Tibial nerve (tissue), 3 donors: Measurements from ENCODE around the gene OR4X2.

Source experiments
- POLR2A ChIP-seq, 2 donors: fragments of 450-650 bp; IDR thresholded peaks; one replicate each; pipeline ENCODE4 v1.6.1; 2017; ENCODE audit warnings: antibody characterized with exemption in 2 of 2, mild to moderate bottlenecking in 2 of 2, moderate library complexity in 2 of 2
- TF ChIP-seq, protein P1 (sequence below), 5 experiments: fragments of 200-600 bp in 3 of 5; fragments of 450-650 bp in 2 of 5; sonication (generic) in 3 of 5; IDR thresholded peaks; one replicate each; pipeline ENCODE4 v1.5.1; 2016 to 2019; ENCODE audit warnings: antibody characterized with exemption in 5 of 5, mild to moderate bottlenecking in 3 of 5, moderate library complexity in 2 of 5

DNA sequence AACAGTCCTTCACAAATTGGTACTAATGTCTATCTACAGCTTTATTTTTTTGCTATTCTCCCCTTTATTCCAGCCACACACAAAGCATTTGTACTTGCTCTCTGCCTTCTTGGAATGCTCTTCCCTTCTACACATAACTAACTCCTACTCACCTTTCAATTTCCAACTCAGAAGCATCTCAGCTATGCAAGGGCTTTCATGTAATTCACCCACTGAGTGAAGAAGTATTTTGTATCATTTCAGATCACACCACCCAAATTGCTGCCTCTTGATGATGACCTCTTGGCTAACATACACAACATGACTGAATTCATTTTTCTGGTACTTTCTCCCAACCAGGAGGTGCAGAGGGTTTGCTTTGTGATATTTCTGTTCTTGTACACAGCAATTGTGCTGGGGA is at the start of gene OR4X2:
- TF ChIP-seq, protein P1, sequence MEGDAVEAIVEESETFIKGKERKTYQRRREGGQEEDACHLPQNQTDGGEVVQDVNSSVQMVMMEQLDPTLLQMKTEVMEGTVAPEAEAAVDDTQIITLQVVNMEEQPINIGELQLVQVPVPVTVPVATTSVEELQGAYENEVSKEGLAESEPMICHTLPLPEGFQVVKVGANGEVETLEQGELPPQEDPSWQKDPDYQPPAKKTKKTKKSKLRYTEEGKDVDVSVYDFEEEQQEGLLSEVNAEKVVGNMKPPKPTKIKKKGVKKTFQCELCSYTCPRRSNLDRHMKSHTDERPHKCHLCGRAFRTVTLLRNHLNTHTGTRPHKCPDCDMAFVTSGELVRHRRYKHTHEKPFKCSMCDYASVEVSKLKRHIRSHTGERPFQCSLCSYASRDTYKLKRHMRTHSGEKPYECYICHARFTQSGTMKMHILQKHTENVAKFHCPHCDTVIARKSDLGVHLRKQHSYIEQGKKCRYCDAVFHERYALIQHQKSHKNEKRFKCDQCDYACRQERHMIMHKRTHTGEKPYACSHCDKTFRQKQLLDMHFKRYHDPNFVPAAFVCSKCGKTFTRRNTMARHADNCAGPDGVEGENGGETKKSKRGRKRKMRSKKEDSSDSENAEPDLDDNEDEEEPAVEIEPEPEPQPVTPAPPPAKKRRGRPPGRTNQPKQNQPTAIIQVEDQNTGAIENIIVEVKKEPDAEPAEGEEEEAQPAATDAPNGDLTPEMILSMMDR (IDR thresholded peaks at IDR 0.05), result no peak
- TF ChIP-seq POLR2A (IDR thresholded peaks at IDR 0.05), result no peak
